Measurements from ENCODE around the gene IFFO2. TPM values are rescaled to one million over a fixed set of nuclear protein-coding genes. Genes with fewer than 3 reads are reported as not detected.
A peak's percentile ranks its signal among the peaks of the same experiment; 100 is the strongest.

IFFO2 gene
- total RNA-seq, 3 donors from 2014 or later, result 36.0 to 47.6 (median 36.1) TPM

- Mint-ChIP-seq H3K9me3 (no peaks in the 10 kb centered on the region), H3K27me3 (ENCODE audit: low read depth) (no peaks in the 10 kb centered on the region), H3K36me3 (ENCODE audit: insufficient read depth) (no peaks in the 10 kb centered on the region), H3K4me3 (no peak overlapping the region), H3K4me1 (ENCODE audit: low read depth) (no peaks in the 10 kb centered on the region)
- no peak for ATAC-seq
- no peak for DNase-seq
Measured at GRCh38 chr1:18883079-18883478, 73.4 kb downstream of the IFFO2 start.

DNA sequence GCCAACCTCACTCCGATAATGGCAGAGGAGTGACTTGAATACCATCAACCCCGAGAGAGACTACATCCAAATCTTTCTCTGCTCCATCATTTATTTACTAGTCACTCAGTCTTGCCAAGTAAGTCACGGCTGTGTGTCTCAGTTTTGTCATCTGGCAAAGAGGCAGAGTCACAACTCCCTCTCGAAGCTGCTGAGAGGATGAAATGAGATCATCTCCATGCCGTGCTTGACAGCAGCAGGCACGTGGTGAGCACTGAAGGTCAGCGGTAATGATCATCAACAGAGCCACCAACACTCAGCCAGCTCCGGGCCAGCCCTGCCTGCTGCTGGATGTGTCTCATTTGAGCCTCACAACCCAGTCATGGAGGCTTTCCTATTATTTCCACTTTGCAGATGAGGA lies 74.0 kb downstream of the IFFO2 start:
- H3K4me3 Mint-ChIP-seq, result no peak overlapping the region

GRCh38 chr1:18881642-18882431 lies 74.6 kb downstream of the IFFO2 start:
- no peak overlapping the region for H3K4me3 Mint-ChIP-seq
- no peaks in the 10 kb centered on the region for H3K36me3 Mint-ChIP-seq (ENCODE audit: insufficient read depth)
- DNase-seq (no peak), ATAC-seq (no peak)
- H3K4me1 Mint-ChIP-seq (ENCODE audit: low read depth), result no peaks in the 10 kb centered on the region
- H3K27me3 Mint-ChIP-seq (ENCODE audit: low read depth), result no peaks in the 10 kb centered on the region
- H3K9me3 Mint-ChIP-seq, result no peaks in the 10 kb centered on the region

More for the DNA sequence above, 74.0 kb downstream of the IFFO2 start:
- DNase-seq (no peak), ATAC-seq (no peak)
- H3K9me3 Mint-ChIP-seq, result no peaks in the 10 kb centered on the region
- no peaks in the 10 kb centered on the region for H3K27me3 Mint-ChIP-seq (ENCODE audit: low read depth)
- no peaks in the 10 kb centered on the region for H3K4me1 Mint-ChIP-seq (ENCODE audit: low read depth)
- H3K36me3 Mint-ChIP-seq (ENCODE audit: insufficient read depth), result no peaks in the 10 kb centered on the region

- DNase-seq (no peak), ATAC-seq (no peak)
- Mint-ChIP-seq H3K27me3 (ENCODE audit: low read depth) (no peaks in the 10 kb centered on the region), H3K36me3 (ENCODE audit: insufficient read depth) (no peaks in the 10 kb centered on the region), H3K4me1 (ENCODE audit: low read depth) (no peaks in the 10 kb centered on the region), H3K9me3 (no peaks in the 10 kb centered on the region), H3K4me3 (no peak overlapping the region)
Measured at GRCh38 chr1:18881164-18881563, 75.3 kb downstream of the IFFO2 start.

GRCh38 chr1:18880585-18880984 lies 75.9 kb downstream of the IFFO2 start:
- no peak for DNase-seq
- H3K4me1 Mint-ChIP-seq (ENCODE audit: low read depth), result no peaks in the 10 kb centered on the region
- no peaks in the 10 kb centered on the region for H3K27me3 Mint-ChIP-seq (ENCODE audit: low read depth)
- no peak overlapping the region for H3K4me3 Mint-ChIP-seq
- H3K9me3 Mint-ChIP-seq, result no peaks in the 10 kb centered on the region
- H3K36me3 Mint-ChIP-seq (ENCODE audit: insufficient read depth), result no peaks in the 10 kb centered on the region
- no peak for ATAC-seq

DNA sequence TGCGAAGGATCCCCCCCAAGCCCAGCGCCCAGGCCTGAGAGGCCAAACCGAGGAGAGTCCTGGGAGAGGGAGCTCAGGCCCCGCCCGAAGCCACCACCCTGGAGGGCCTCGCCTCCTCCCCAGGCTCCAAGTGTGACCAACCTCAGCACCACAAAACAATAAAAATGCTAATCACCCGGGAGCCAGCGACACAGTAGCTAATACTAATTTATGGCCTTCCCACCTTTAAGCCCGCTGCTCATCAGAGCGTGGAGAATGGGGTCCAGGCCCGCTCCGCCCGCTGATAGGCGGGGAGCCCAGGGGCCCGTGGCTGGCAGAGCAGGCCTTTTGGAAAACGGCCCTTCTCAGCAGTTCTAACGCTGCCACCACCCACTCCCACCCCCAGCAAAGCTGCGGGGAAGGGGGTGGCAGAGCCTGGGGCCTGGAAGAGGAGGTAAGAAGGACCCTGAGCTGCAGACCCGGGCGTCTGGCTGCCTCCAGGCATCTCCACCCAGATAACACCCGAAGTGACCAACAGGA lies 76.6 kb downstream of the IFFO2 start:
- Mint-ChIP-seq H3K27me3 (ENCODE audit: low read depth) (no peaks in the 10 kb centered on the region), H3K4me3 (no peak overlapping the region), H3K4me1 (ENCODE audit: low read depth) (no peaks in the 10 kb centered on the region), H3K36me3 (ENCODE audit: insufficient read depth) (no peaks in the 10 kb centered on the region), H3K9me3 (no peaks in the 10 kb centered on the region)
- no peak for ATAC-seq
- DNase-seq, result no peak

DNA sequence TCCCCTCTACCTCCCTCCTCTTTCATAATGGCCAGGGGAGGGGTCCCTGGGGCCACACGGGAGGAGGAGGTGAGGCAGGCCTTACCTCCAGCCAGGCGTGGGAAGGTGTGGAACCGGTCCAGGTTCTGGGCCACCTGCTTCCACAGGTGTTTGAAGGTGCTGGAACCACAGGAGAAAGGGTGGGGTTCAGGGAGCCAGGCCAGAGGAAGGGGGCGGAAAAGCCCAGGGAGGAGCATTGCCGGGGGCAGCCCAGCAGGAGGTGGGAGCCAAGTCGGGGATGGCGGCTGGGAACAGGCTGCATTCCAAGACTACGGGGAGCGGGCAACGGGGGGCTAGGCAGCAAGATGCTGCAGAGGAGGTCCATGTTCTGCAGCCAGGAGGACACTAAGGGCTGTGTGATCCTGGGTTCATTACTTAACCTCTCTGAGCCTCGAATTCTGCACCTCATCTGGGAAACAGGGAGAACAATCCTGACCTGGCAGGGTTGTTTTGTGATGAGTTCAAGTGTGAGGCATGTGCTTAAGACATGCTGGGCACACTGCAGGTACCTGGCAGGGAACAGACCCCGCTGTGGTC lies 77.2 kb downstream of the IFFO2 start:
- no peaks in the 10 kb centered on the region for H3K27me3 Mint-ChIP-seq (ENCODE audit: low read depth)
- ATAC-seq (no peak), DNase-seq (no peak)
- no peaks in the 10 kb centered on the region for H3K36me3 Mint-ChIP-seq (ENCODE audit: insufficient read depth)
- H3K4me1 Mint-ChIP-seq (ENCODE audit: low read depth), result no peaks in the 10 kb centered on the region
- no peaks in the 10 kb centered on the region for H3K9me3 Mint-ChIP-seq
- no peak overlapping the region for H3K4me3 Mint-ChIP-seq

DNA sequence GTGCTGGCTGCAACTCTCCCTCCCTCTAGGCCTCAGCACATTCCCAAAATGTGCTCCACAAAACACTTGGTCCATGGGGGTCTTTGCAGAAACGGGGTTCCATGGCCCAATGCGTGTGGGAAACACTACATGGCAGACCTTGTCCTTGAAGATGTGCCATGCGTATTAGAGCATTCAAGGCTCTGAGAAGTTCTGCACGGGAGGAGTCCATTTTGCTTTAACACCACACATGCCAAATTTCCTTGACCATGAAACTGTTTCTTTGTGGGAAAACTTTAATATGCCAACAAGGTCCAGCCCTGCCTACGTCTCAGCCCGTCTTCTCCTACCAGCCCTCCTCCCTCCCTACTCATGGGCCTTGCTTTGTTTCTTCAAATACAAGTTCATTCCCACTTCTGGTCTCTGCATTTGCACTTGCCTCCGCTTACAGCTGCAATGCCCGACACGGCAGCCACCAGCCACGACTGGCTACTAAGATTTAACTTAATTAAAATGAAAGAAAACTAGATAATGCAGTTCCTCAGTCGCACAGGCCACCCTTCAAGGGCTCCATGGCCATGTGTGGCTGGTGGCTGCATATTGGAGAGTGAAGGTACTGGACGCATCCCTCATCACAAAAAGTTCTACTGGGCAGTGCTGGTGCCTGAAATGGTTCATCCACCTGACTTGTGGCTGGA lies 77.8 kb downstream of the IFFO2 start:
- H3K27me3 Mint-ChIP-seq (ENCODE audit: low read depth), result no peaks in the 10 kb centered on the region
- ATAC-seq (no peak), DNase-seq (no peak)
- no peaks in the 10 kb centered on the region for H3K9me3 Mint-ChIP-seq
- H3K4me1 Mint-ChIP-seq (ENCODE audit: low read depth), result no peaks in the 10 kb centered on the region
- H3K4me3 Mint-ChIP-seq, result no peak overlapping the region
- no peaks in the 10 kb centered on the region for H3K36me3 Mint-ChIP-seq (ENCODE audit: insufficient read depth)

DNA sequence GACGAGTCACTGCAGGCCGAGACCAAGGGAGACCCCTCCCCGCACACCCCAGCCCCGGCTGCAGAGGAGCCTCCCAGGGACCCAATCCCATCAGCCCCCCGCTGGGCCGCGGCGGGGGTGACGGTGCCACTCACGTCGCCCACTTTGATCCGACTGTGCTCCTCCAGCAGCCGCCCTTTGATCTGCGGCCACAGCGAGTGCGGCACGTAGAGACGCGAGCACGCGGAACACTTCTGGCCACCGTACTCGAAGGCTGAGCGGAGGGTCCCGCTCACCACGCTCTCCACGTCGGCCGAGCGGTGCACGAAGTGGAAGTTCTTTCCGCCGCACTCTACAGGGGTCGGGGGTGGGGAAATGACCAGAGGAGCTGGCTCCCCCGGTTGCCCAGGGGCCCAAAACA lies 79.2 kb downstream of the IFFO2 start:
- Mint-ChIP-seq H3K4me1 (ENCODE audit: low read depth) (no peaks in the 10 kb centered on the region), H3K9me3 (no peaks in the 10 kb centered on the region), H3K36me3 (ENCODE audit: insufficient read depth) (no peaks in the 10 kb centered on the region), H3K4me3 (no peak overlapping the region), H3K27me3 (ENCODE audit: low read depth) (no peaks in the 10 kb centered on the region)
- no peak for ATAC-seq
- DNase-seq, result no peak

GRCh38 chr1:18876210-18876609 lies 80.3 kb downstream of the IFFO2 start:
- H3K9me3 Mint-ChIP-seq, result no peaks in the 10 kb centered on the region

GRCh38 chr1:18875796-18876128 lies 80.7 kb downstream of the IFFO2 start:
- no peak for DNase-seq
- ATAC-seq, result no peak
- no peaks in the 10 kb centered on the region for H3K27me3 Mint-ChIP-seq (ENCODE audit: low read depth)
- no peaks in the 10 kb centered on the region for H3K9me3 Mint-ChIP-seq
- H3K4me1 Mint-ChIP-seq (ENCODE audit: low read depth), result no peaks in the 10 kb centered on the region
- H3K4me3 Mint-ChIP-seq, result no peak overlapping the region
- no peaks in the 10 kb centered on the region for H3K36me3 Mint-ChIP-seq (ENCODE audit: insufficient read depth)

More at GRCh38 chr1:18876210-18876609, 80.3 kb downstream of the IFFO2 start:
- no peak for DNase-seq
- no peak overlapping the region for H3K4me3 Mint-ChIP-seq
- no peaks in the 10 kb centered on the region for H3K4me1 Mint-ChIP-seq (ENCODE audit: low read depth)
- no peaks in the 10 kb centered on the region for H3K36me3 Mint-ChIP-seq (ENCODE audit: insufficient read depth)
- no peak for ATAC-seq
- H3K27me3 Mint-ChIP-seq (ENCODE audit: low read depth), result no peaks in the 10 kb centered on the region

GRCh38 chr1:18875107-18875795 lies 81.2 kb downstream of the IFFO2 start:
- H3K27me3 Mint-ChIP-seq (ENCODE audit: low read depth), result no peaks in the 10 kb centered on the region
- ATAC-seq (peak; percentile 76 to 80), DNase-seq (peak; percentile 66)
- H3K9me3 Mint-ChIP-seq, result no peaks in the 10 kb centered on the region
- H3K4me3 Mint-ChIP-seq, result no peak overlapping the region
- H3K36me3 Mint-ChIP-seq (ENCODE audit: insufficient read depth), result no peaks in the 10 kb centered on the region
- H3K4me1 Mint-ChIP-seq (ENCODE audit: low read depth), result no peaks in the 10 kb centered on the region

DNA sequence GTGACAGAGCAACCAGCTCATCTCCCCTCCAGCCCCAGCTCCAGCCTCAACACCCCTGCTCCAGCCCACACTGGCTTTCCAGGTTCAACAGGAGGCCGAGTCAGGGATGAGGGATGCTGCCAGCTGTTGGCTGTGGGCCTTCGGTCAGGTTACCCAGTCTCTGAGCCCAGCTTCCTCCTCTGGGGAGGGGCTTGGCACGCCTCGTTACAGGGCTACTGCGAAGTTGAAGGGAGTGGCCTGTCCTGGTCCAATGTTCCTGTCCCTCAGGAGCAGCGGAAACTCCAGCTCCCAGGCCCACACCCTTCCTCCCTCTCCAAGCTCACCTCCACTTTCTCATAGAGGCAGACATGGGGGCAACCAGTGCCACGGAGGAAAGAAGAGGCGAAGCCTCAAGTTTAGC lies 81.9 kb downstream of the IFFO2 start:
- no peaks in the 10 kb centered on the region for H3K27me3 Mint-ChIP-seq (ENCODE audit: low read depth)
- H3K36me3 Mint-ChIP-seq (ENCODE audit: insufficient read depth), result no peaks in the 10 kb centered on the region
- H3K4me1 Mint-ChIP-seq (ENCODE audit: low read depth), result no peaks in the 10 kb centered on the region
- DNase-seq (no peak), ATAC-seq (no peak)
- H3K4me3 Mint-ChIP-seq, result no peak overlapping the region
- no peaks in the 10 kb centered on the region for H3K9me3 Mint-ChIP-seq

DNA sequence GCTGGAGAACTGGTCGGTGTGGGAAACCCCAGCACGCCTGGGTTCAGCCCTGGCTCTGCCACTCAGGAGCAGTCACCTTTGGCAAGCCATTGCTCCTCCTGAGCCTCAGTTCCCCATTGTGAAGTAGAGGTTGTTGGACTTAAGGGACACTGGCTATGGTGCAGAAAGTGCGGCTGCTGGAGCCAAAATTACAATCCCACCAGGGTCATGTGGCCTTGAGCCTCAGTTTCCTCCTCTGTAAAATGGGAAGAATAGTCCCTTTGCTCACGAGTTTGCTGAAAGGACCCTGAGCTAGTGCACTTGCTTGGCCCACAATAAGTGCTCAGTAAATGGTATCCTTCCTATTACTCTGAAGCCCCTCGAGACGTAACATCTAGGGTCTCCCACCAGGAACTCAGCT lies 82.4 kb downstream of the IFFO2 start:
- no peak for ATAC-seq
- Mint-ChIP-seq H3K4me3 (no peak overlapping the region), H3K27me3 (ENCODE audit: low read depth) (no peaks in the 10 kb centered on the region), H3K4me1 (ENCODE audit: low read depth) (no peaks in the 10 kb centered on the region), H3K9me3 (no peaks in the 10 kb centered on the region), H3K36me3 (ENCODE audit: insufficient read depth) (no peaks in the 10 kb centered on the region)
- DNase-seq, result no peak
